H54 (cell line): ENCODE data around the gene NFIA.

Experiments used
- DNase-seq: peaks from one replicate; pipeline ENCODE4 v3.0.0; 2011; ENCODE audit warnings: low spot score, mixed read lengths; ENCODE audit not compliant: insufficient read length
- FAIRE-seq: peaks from 3 replicates; lab custom pipeline; 2011; peaks lifted over from hg19 to GRCh38; lab: Jason Lieb, UNC
- POLR2A ChIP-seq: IDR thresholded peaks from 2 replicates; pipeline ENCODE4 v1.6.1; 2011; ENCODE audit warnings: low read depth, mild to moderate bottlenecking, low read length

NFIA gene

GRCh38 chr1:61427510-61427909 lies 345.1 kb downstream of the NFIA start:
- no peak for TF ChIP-seq POLR2A
- FAIRE-seq, result no peak
- DNase-seq, result no peak

GRCh38 chr1:61428146-61428545 lies 345.8 kb downstream of the NFIA start:
- DNase-seq (no peak), FAIRE-seq (no peak)
- no peak for TF ChIP-seq POLR2A

GRCh38 chr1:61432616-61433388 lies 350.4 kb downstream of the NFIA start:
- no peak for DNase-seq
- FAIRE-seq, result no peak
- TF ChIP-seq POLR2A, result no peak

- no peak for DNase-seq
- FAIRE-seq, result no peak
Measured at GRCh38 chr1:61433646-61434045, 351.3 kb downstream of the NFIA start.

GRCh38 chr1:61434276-61434675 lies 351.9 kb downstream of the NFIA start:
- DNase-seq (peak; percentile 8), FAIRE-seq (no peak)
- TF ChIP-seq POLR2A, result no peak

More at GRCh38 chr1:61433646-61434045, 351.3 kb downstream of the NFIA start:
- no peak for TF ChIP-seq POLR2A

GRCh38 chr1:61435226-61435625 lies 352.9 kb downstream of the NFIA start:
- no peak for TF ChIP-seq POLR2A
- no peak for DNase-seq
- FAIRE-seq, result no peak

GRCh38 chr1:61436016-61436415 lies 353.7 kb downstream of the NFIA start:
- TF ChIP-seq POLR2A, result no peak
- FAIRE-seq (no peak), DNase-seq (no peak)

GRCh38 chr1:61436491-61437120 lies 354.2 kb downstream of the NFIA start:
- TF ChIP-seq POLR2A, result no peak
- FAIRE-seq, result no peak
- DNase-seq, result no peak

- TF ChIP-seq POLR2A, result no peak
- FAIRE-seq (no peak), DNase-seq (no peak)
Measured at GRCh38 chr1:61439234-61439633, 356.9 kb downstream of the NFIA start.

GRCh38 chr1:61441723-61442262 lies 359.4 kb downstream of the NFIA start:
- FAIRE-seq (no peak), DNase-seq (no peak)
- no peak for TF ChIP-seq POLR2A

- no peak for TF ChIP-seq POLR2A
- no peak for FAIRE-seq
Measured at GRCh38 chr1:61442544-61442943, 360.2 kb downstream of the NFIA start.

GRCh38 chr1:61444288-61444687 lies 361.9 kb downstream of the NFIA start:
- DNase-seq (no peak), FAIRE-seq (no peak)

More at GRCh38 chr1:61442544-61442943, 360.2 kb downstream of the NFIA start:
- no peak for DNase-seq

GRCh38 chr1:61445269-61445825 lies 363.0 kb downstream of the NFIA start:
- no peak for FAIRE-seq
- DNase-seq, result no peak
- TF ChIP-seq POLR2A, result no peak

More at GRCh38 chr1:61444288-61444687, 361.9 kb downstream of the NFIA start:
- no peak for TF ChIP-seq POLR2A

- FAIRE-seq, result no peak
- DNase-seq, result no peak
- TF ChIP-seq POLR2A, result no peak
Measured at GRCh38 chr1:61446531-61446991, 364.2 kb downstream of the NFIA start.
